NCI-H345 treated with DMSO at 0.1 percent for 48 hours (cell line): ENCODE measurements around the gene BICD1.
"Not testable (repeated sequence)": the region's sequence is repeated elsewhere in the genome, so short reads cannot be mapped to it uniquely, and the experiment has no call there.

ENCODE experiments used
- DNase-seq: peaks from one replicate; lab custom pipeline; 2025; ENCODE audit not compliant: unreplicated experiment; lab: John Stamatoyannopoulos, UW

Gene BICD1

GRCh38 chr12:32187127-32187526 lies 80.5 kb downstream of the BICD1 start:
- not testable (repeated sequence) for DNase-seq

- no peak for DNase-seq
These were observed 84.8 kb downstream of the BICD1 start for GRCh38 chr12:32191445-32191844.

- DNase-seq, result no peak
These were observed 89.9 kb downstream of the BICD1 start for GRCh38 chr12:32196250-32197198.

GRCh38 chr12:32197421-32197820 lies 90.8 kb downstream of the BICD1 start:
- no peak for DNase-seq

- DNase-seq, result no peak
These were observed 91.9 kb downstream of the BICD1 start for GRCh38 chr12:32198555-32198954.

GRCh38 chr12:32201096-32201495 lies 94.4 kb downstream of the BICD1 start:
- DNase-seq, result no peak

GRCh38 chr12:32201976-32202375 lies 95.3 kb downstream of the BICD1 start:
- DNase-seq, result no peak

- no peak for DNase-seq
These were observed 99.1 kb downstream of the BICD1 start for GRCh38 chr12:32205731-32206130.

- DNase-seq, result no peak
These were observed 101.7 kb downstream of the BICD1 start for GRCh38 chr12:32208355-32208754.

- no peak for DNase-seq
These were observed 104.6 kb downstream of the BICD1 start for GRCh38 chr12:32211066-32211899.

- peak; percentile 34 for DNase-seq
These were observed 105.2 kb downstream of the BICD1 start for GRCh38 chr12:32211900-32212156.

- DNase-seq, result no peak
These were observed 108.1 kb downstream of the BICD1 start for GRCh38 chr12:32214723-32215122.

- DNase-seq, result peak; percentile 90
These were observed 111.0 kb downstream of the BICD1 start for GRCh38 chr12:32217354-32218310.

- DNase-seq, result no peak
These were observed 117.3 kb downstream of the BICD1 start for GRCh38 chr12:32223941-32224340.

- no peak for DNase-seq
These were observed 120.1 kb downstream of the BICD1 start for GRCh38 chr12:32226768-32227167.

GRCh38 chr12:32229971-32230612 lies 123.4 kb downstream of the BICD1 start:
- no peak for DNase-seq

- DNase-seq, result no peak
These were observed 124.0 kb downstream of the BICD1 start for GRCh38 chr12:32230613-32230993.

- DNase-seq, result not testable (repeated sequence)
These were observed 124.7 kb downstream of the BICD1 start for GRCh38 chr12:32231361-32231760.

- no peak for DNase-seq
These were observed 126.9 kb downstream of the BICD1 start for GRCh38 chr12:32233568-32233967.

- DNase-seq, result no peak
These were observed 128.6 kb downstream of the BICD1 start for GRCh38 chr12:32235251-32235650.

- no peak for DNase-seq
These were observed 133.5 kb downstream of the BICD1 start for GRCh38 chr12:32240162-32240561.
